Left ventricle myocardium superior (tissue), 1 donor: ENCODE measurements around the gene FAM114A1. TPM values are rescaled to one million over a fixed set of nuclear protein-coding genes. Genes with fewer than 3 reads are reported as not detected.
"Not testable (repeated sequence)": the region's sequence is repeated elsewhere in the genome, so short reads cannot be mapped to it uniquely, and the experiment has no call there.

Source experiments
- ATAC-seq: fragments of 200-7000 bp; cut with Tn5 transposase; one replicate; pipeline ENCODE4 v1.9.1; 2020; ENCODE audit warnings: mild to moderate bottlenecking, moderate library complexity
- DNase-seq: peaks from one replicate; pipeline ENCODE4 v3.0.0-alpha.2; 2020
- intact Hi-C: fragments of 100-400 bp; cut with micrococcal nuclease; formaldehyde crosslinking; loops from one replicate; pipeline ENCODE4 v1.11.0; 2022
- total RNA-seq: library from RNA; stranded (reverse); fragmentation: NEBNext Ultra II Directional; extraction: Animal tissue kit (Norgen Biotek cat#: 25700); gene quantifications from one replicate; pipeline ENCODE4 v1.2.1, GENCODE V29; 2021
- donor health status: DM: no; HTN: yes; CAD: no; lungs with severe emphysema.

Gene FAM114A1
- total RNA-seq, 1 donor from 2014 or later, result 14.8 TPM

- ATAC-seq (no peak), DNase-seq (no peak)
- intact Hi-C loops, result no loop called here
Observed at GRCh38 chr4:38950734-38951133, 83.1 kb downstream of the FAM114A1 start.

GRCh38 chr4:38951598-38951997, 84.0 kb downstream of the FAM114A1 start:
- ATAC-seq (no peak), DNase-seq (no peak)
- intact Hi-C loops, result no loop called here

- intact Hi-C loops, result no loop called here
- ATAC-seq (no peak), DNase-seq (no peak)
Observed at GRCh38 chr4:38952017-38952416, 84.4 kb downstream of the FAM114A1 start.

- intact Hi-C loops, result no loop called here
- no peak for ATAC-seq
- DNase-seq, result no peak
Observed at GRCh38 chr4:38954727-38955126, 87.1 kb downstream of the FAM114A1 start.

- no peak for DNase-seq
- ATAC-seq, result no peak
- intact Hi-C loops, result no loop called here
Observed at GRCh38 chr4:38955957-38956356, 88.4 kb downstream of the FAM114A1 start.

GRCh38 chr4:38957261-38957815, 89.7 kb downstream of the FAM114A1 start:
- intact Hi-C loops, result no loop called here
- DNase-seq (no peak), ATAC-seq (peak; percentile 42)

- DNase-seq (no peak), ATAC-seq (no peak)
- intact Hi-C loops, result no loop called here
Observed at GRCh38 chr4:38957893-38958292, 90.3 kb downstream of the FAM114A1 start.

GRCh38 chr4:38958453-38959190, 91.0 kb downstream of the FAM114A1 start:
- ATAC-seq, result no peak
- intact Hi-C loops, result no loop called here

GRCh38 chr4:38959248-38959647, 91.6 kb downstream of the FAM114A1 start:
- ATAC-seq, DNase-seq, intact Hi-C loops: not testable (repeated sequence)

More at GRCh38 chr4:38958453-38959190, 91.0 kb downstream of the FAM114A1 start:
- DNase-seq, result no peak

GRCh38 chr4:38964942-38965775, 97.6 kb downstream of the FAM114A1 start:
- ATAC-seq (no peak), DNase-seq (no peak)
- intact Hi-C loops, result no loop called here

- DNase-seq, result no peak
- intact Hi-C loops, result no loop called here
- no peak for ATAC-seq
Observed at GRCh38 chr4:38965866-38966265, 98.3 kb downstream of the FAM114A1 start.

GRCh38 chr4:38967260-38968095, 99.9 kb downstream of the FAM114A1 start:
- intact Hi-C loops, result no loop called here
- ATAC-seq, result peak; percentile 78
- no peak for DNase-seq

GRCh38 chr4:38968668-38969067, 101.1 kb downstream of the FAM114A1 start:
- intact Hi-C loops, result no loop called here
- DNase-seq, result no peak
- ATAC-seq, result no peak

- intact Hi-C loops, result no loop called here
- DNase-seq, result no peak
- no peak for ATAC-seq
Observed at GRCh38 chr4:38976308-38976707, 108.7 kb downstream of the FAM114A1 start.

GRCh38 chr4:38979081-38979480, 111.5 kb downstream of the FAM114A1 start:
- intact Hi-C loops, result no loop called here
- ATAC-seq (no peak), DNase-seq (no peak)

- no peak for DNase-seq
- ATAC-seq, result no peak
- intact Hi-C loops, result no loop called here
Observed at GRCh38 chr4:38979511-38980230, 112.1 kb downstream of the FAM114A1 start.

- DNase-seq (no peak), ATAC-seq (no peak)
- intact Hi-C loops, result no loop called here
Observed at GRCh38 chr4:38980903-38981676, 113.5 kb downstream of the FAM114A1 start.
